Astrocyte of the spinal cord (primary cell): Measurements from ENCODE around the gene CNTD1.
"Not testable (repeated sequence)": the region's sequence is repeated elsewhere in the genome, so short reads cannot be mapped to it uniquely, and the experiment has no call there.

Experiments
- DNase-seq: peaks from one replicate; pipeline ENCODE4 v3.0.0; 2011; ENCODE audit warnings: low read depth, low spot score
- H3K4me3 ChIP-seq: 2 replicates; pipeline ENCODE4 v1.5.1; 2011; ENCODE audit warnings: low read depth, mild to moderate bottlenecking, low read length, moderate library complexity
- CTCF ChIP-seq: IDR thresholded peaks from 2 replicates; pipeline ENCODE4 v1.5.1; 2012; ENCODE audit warnings: low read depth, mild to moderate bottlenecking, low read length, inconsistent platforms
- in situ Hi-C: cut with HindIII; loops from 2 replicates; pipeline ENCODE4 v1.10.0; 2017; ENCODE audit warnings: low sequenced_read_pairs

Gene CNTD1

GRCh38 chr17:42759982-42760651 is 38.5 kb upstream of the CNTD1 start:
- no peak for DNase-seq
- in situ Hi-C loops, result no loop called here
- H3K4me3 ChIP-seq, result no peak overlapping the region
- TF ChIP-seq CTCF, result no peak

GRCh38 chr17:42760652-42761581 is 37.7 kb upstream of the CNTD1 start, which contains the start of gene RAMP2:
Gene RAMP2, plus strand, starts transcription at chr17:42761227. Its CDS starts 35 bp downstream, at chr17:42761262.
- TF ChIP-seq CTCF, result no peak
- H3K4me3 ChIP-seq, result peak within 1 kb of the TSS; percentile 28
- in situ Hi-C loops, result no loop called here
- DNase-seq, result no peak

GRCh38 chr17:42761638-42762037 is 37.0 kb upstream of the CNTD1 start:
- no peak for DNase-seq
- TF ChIP-seq CTCF, result no peak
- peak overlapping the region; percentile 28 for H3K4me3 ChIP-seq
- in situ Hi-C loops, result no loop called here

- in situ Hi-C loops, result no loop called here
- H3K4me3 ChIP-seq, result no peak overlapping the region
- TF ChIP-seq CTCF, result no peak
- no peak for DNase-seq
Measured at GRCh38 chr17:42766124-42766523, 32.5 kb upstream of the CNTD1 start.

GRCh38 chr17:42767512-42767911 is 31.1 kb upstream of the CNTD1 start:
- no peak for TF ChIP-seq CTCF
- DNase-seq, result no peak
- H3K4me3 ChIP-seq, result no peak overlapping the region
- in situ Hi-C loops, result no loop called here

GRCh38 chr17:42768006-42768405 is 30.7 kb upstream of the CNTD1 start:
- in situ Hi-C loops, H3K4me3 ChIP-seq, DNase-seq: not testable (repeated sequence)

- DNase-seq, H3K4me3 ChIP-seq, in situ Hi-C loops: not testable (repeated sequence)
Measured at GRCh38 chr17:42769964-42770363, 28.7 kb upstream of the CNTD1 start.
